HG02610 (cell line): ENCODE results near the gene PRKG1.
"Not testable (repeated sequence)": the region's sequence is repeated elsewhere in the genome, so short reads cannot be mapped to it uniquely, and the experiment has no call there.

Experiments used
- ATAC-seq: cut with Tn5 transposase; IDR thresholded peaks from one replicate; pipeline ENCODE4 v1.9.1; 2021; ENCODE audit warnings: mild to moderate bottlenecking, moderate library complexity; ENCODE audit not compliant: unreplicated experiment

The PRKG1 gene

GRCh38 chr10:52221923-52222322 is 1147.6 kb downstream of the PRKG1 start:
- no peak for ATAC-seq

GRCh38 chr10:52226197-52226847 is 1152.0 kb downstream of the PRKG1 start:
- no peak for ATAC-seq

GRCh38 chr10:52228556-52228955 is 1154.3 kb downstream of the PRKG1 start:
- no peak for ATAC-seq

GRCh38 chr10:52229291-52229931 is 1155.1 kb downstream of the PRKG1 start:
- ATAC-seq, result no peak

GRCh38 chr10:52232561-52233350 is 1158.5 kb downstream of the PRKG1 start:
- ATAC-seq, result peak; percentile 100

- not testable (repeated sequence) for ATAC-seq
Measured at GRCh38 chr10:52233351-52233991, 1159.2 kb downstream of the PRKG1 start.

- ATAC-seq, result no peak
Measured at GRCh38 chr10:52239771-52240170, 1165.5 kb downstream of the PRKG1 start.

- ATAC-seq, result no peak
Measured at GRCh38 chr10:52245547-52245946, 1171.3 kb downstream of the PRKG1 start.

- ATAC-seq, result not testable (repeated sequence)
Measured at GRCh38 chr10:52247929-52248328, 1173.6 kb downstream of the PRKG1 start.

GRCh38 chr10:52248697-52249306 is 1174.5 kb downstream of the PRKG1 start:
- ATAC-seq, result no peak

- no peak for ATAC-seq
Measured at GRCh38 chr10:52249850-52250395, 1175.6 kb downstream of the PRKG1 start.

- no peak for ATAC-seq
Measured at GRCh38 chr10:52250510-52250909, 1176.2 kb downstream of the PRKG1 start.

- ATAC-seq, result no peak
Measured at GRCh38 chr10:52252307-52252706, 1178.0 kb downstream of the PRKG1 start.

- peak; percentile 99 for ATAC-seq
Measured at GRCh38 chr10:52256832-52257691, 1182.8 kb downstream of the PRKG1 start.

- peak; percentile 81 for ATAC-seq
Measured at GRCh38 chr10:52257692-52258075, 1183.4 kb downstream of the PRKG1 start.

GRCh38 chr10:52258799-52259425 is 1184.6 kb downstream of the PRKG1 start:
- no peak for ATAC-seq

- no peak for ATAC-seq
Measured at GRCh38 chr10:52259426-52259812, 1185.1 kb downstream of the PRKG1 start.

GRCh38 chr10:52261362-52261761 is 1187.1 kb downstream of the PRKG1 start:
- no peak for ATAC-seq
